T-helper 22 cell (primary cell): ENCODE results near the gene BET1.

Experiments used
- DNase-seq: peaks from one replicate; pipeline ENCODE4 v3.0.0-alpha.2; 2020; ENCODE audit warnings: low read depth

BET1 gene

DNA sequence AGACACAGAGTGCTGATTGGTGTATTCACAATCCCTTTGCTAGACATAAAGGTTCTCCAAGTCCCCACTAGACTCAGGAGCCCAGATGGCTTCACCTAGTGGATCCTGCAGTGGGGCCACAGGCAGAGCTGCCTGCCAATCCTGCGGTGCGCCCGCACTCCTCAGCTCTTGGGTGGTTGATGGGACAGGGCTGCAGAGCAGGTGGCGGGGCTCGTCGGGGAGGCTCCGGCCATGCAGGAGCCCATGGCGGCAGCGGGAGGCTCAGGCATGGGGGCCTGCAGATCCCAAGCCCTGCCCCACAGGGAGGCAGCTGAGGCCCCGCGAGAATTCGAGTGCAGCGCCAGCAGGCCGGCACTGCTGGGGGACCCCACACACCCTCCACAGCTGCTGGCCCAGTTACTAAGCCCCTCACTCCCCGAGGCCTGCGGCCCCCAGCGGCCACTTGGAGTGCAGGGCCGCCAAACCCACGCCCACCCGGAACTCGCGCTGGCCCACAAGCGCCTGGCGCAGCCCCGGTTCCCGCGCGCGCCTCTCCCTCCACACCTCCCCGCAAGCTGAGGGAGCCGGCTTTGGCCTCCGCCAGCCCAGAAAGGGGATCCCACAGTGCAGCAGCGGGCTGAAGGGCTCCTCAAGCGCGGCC, 7.7 kb upstream of the BET1 start:
- DNase-seq: no peak

GRCh38 chr7:94008537-94008936, 4.4 kb upstream of the BET1 start:
- no peak for DNase-seq

DNA sequence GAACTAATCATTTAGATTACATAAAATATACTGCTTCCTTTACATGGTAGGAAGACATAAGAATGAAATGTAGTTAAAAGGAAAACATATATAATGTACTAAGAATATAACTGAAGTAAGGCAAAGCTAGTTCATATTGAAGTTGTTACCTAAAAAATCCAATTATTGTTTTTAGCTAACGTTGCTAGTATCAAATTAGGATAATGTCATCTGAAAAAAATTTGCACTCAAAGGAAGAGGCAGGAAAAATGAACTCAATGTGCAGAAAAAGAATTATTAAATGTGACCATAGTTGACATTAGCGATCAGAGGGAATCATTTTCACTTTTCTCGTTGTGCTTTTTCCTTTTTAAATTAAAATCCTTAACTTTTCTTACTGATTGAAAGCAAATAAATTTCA, 1.6 kb upstream of the BET1 start:
- DNase-seq: no peak

DNA sequence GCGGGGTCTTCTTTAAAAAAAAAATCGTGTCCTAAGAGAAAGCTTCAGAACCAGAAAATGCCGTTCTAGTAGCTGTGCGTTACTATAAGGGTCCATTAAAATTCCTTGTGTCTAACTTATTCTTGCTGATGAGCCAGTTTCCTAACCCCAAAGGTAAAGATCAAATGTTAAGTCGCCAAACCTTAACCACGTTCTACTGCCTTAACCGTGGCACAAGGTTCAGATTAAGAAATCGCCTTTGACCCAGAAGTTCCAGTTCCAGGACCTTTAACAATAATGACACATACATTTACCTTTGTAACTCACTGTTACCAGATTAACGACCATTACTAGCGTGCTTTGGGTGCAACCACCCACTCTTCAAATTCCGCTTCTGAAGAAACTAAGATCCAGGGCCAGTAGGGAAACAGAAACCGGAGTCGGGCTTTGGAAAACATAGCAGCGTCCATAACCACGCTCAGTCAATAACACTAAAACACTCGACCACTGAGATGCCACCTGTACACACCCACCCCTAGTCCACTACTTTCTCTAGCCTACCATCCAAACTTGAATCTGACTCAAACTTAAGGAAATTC, 620 bp downstream of the BET1 start:
- DNase-seq: no peak

- DNase-seq: no peak
Measured at GRCh38 chr7:94001396-94001795, 2.8 kb downstream of the BET1 start.

DNA sequence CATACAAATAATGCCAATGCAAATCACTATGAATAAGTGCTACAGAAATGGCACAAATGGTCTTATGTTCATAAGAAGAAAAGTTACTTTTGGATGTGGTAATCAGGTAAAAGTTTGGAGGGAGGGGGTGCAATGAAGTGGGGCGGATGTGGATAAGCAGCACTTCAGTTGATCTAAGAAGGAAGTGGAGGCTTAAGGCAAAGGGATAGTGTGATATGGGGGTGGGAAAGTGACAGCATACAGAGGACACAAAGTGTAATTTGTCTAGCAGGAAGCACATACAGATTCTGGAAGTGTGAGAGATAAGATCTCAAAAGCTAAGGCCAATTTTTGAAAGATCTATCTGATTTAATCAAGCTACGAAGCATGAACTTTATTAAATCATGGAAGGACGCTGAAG, 6.3 kb downstream of the BET1 start:
- no peak for DNase-seq

DNA sequence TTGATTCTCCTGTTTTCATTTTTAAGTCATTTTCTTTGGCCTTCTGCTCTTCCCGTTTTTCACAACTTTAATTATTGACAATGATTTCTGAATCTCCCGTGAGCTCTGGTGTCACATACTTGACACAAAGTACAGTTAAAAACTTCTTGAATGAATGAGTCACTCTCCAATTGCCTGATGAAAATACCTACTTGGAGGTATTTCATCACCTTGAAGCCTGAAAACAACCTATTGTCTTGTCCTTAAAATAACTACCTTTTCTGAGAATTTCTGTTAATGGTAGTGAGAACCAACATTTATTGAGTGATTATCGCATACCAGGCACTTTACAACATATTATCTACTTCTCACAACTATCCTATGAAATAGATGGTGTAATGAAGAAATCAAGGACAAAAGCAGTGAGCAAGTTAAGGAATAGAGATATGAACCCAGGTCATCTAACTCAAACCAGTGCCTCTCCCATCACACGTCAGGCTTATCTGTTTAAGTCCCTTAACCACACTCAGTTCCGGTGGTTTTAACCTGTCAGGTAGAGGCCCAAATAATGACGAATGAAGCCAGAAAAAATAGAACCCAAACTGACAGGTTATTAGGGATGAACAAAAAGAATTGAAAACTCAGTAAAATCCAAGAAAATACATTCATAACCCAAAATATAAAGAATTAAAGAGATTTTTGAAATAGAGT, 11.6 kb downstream of the BET1 start:
- no peak for DNase-seq

- no peak for DNase-seq
Measured at GRCh38 chr7:93987297-93987696, 16.9 kb downstream of the BET1 start.

DNA sequence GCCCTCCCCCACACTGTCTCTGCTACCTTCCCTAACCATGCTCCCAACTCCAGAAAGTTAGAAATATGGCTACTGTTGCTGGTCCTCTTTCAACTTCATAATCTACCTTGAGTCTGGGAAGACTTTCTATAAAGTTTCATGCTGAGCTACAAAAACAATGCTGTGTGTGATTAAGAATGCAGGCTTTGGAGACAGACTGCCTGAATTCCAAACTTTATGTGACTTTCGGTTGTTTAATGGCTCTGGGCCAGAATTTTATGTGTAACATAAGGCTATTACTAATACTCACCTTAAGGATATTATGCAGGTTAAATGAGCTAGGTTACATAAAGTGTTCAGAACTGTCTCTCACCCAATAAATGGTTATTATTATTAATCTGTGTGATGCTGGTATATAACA, 19.1 kb downstream of the BET1 start:
- no peak for DNase-seq

DNA sequence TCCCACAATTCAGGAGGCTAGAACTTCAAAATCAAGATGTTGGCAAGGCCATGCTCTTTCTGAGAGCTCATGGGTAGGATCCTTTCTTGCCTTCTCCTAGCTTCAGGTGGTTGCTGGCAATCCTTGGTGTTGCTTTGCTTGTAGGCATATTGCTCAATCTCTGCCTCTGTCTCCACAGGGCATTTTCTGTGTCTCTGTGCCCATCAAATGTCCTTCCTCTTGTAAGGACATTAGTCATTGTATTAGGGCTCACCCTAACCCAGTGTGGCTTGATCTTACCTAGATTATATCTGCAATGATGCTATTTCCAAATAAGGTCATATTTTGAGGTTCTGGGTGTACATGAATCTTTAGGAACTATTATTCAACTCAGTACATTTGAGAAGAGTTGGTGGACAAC, 20.1 kb downstream of the BET1 start:
- no peak for DNase-seq

DNA sequence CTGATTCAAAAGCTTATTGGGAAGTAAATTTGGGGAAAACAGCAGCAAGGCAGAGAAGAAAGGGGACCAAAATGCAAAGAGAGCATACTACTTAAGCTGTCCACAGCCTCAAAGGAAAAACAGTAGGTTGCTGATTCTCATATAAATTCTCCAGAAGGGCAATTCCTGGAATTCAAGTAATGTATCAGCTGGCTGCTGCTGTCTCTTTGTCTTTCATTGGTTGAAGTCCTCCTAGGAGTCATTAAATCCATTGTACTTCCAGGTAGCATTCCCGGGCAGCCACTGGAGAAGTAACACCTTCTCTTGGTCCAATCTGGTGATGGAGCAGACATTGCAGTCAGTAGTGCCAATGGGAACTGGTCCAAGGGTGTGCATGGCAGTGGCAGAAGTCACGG, 22.7 kb downstream of the BET1 start:
- no peak for DNase-seq

DNA sequence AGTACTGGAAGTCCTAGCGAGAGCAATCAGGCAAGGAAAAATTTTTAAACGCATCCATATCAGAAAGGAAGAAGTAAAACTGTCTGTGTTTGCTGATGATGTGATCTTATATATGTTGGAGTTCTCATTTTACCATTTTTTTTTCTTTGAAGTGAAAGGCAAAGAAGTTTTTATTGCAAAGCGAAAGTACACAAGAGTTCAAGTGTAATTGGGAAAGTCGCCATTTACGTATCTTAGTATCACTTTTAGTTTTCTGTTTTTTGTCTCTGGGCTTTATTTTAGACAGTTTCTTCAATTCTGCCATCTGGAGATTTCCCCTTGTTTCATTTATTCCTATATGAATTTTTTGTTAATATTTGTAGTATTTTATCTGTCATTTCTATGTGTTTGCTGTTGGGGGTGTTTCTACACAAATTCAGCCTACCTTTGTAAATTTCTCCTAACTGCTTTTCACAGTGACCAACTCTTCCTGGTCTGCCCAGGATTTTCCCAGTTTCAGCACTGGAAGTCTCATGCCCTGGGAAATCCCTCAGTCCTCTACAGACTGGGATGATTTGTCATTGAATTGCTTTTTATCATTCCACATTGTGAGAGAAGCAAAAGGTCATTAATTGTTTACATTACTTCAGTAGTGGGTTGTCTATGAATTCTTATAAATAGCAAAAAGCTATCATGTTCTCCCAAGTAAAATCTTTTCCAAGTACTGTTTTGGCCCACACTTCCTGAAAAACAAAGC, 23.2 kb downstream of the BET1 start:
- DNase-seq: no peak

- no peak for DNase-seq
Measured at GRCh38 chr7:93977211-93977950, 26.8 kb downstream of the BET1 start.

GRCh38 chr7:93973134-93973533, 31.0 kb downstream of the BET1 start:
- no peak for DNase-seq

DNA sequence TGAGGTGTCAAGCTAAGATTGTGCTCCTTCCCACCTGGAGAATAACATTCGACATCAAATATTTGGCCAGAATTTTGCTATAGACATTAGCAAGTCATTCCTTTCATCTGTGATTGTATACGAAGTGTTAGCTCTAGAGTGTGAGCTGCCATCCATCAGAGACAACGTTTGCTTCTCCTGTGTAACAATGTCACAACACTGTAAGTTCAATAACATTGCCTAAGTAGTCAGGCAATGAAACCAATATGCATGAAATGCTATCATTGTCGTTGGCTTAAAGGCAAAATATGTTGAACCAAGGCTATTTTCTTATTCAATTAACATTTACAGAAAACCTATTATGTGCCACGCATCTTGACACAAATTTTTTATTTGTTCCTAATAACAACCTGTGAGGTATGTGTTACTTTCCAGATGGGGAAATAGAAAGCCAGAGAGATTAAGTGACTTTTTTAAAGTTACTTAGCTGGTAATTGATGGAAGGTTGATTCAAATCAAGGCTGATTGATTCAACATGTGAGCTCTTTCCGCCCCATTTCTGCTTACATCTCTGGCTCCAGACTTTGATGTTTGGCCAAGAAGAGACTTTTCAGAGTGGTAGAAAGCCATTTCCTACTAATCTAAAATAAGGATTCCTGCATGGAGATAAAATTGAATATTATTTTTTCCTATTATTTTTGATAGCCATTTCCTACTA, 32.0 kb downstream of the BET1 start:
- no peak for DNase-seq

- DNase-seq: no peak
Measured at GRCh38 chr7:93968911-93969620, 35.1 kb downstream of the BET1 start.

- DNase-seq: no peak
Measured at GRCh38 chr7:93964813-93965212, 39.3 kb downstream of the BET1 start.

- DNase-seq: no peak
Measured at GRCh38 chr7:93964262-93964661, 39.9 kb downstream of the BET1 start.

DNA sequence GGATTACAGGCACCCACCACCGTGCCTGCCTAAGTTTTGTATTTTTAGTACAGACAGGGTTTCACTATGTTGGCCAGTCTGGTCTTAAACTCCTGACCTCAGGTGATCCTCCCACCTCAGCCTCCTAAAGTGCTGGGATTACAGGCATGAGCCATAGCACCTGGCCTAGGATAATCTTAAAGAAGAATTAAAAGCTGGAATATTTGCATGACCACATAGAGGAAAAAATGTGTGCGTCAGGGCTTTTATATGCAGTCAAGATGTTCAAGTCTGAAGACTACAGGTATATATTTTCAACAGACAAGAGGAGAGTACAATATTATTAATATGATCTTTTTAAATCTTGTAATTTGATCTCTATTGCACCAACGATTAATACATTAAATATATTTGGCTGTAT, 43.2 kb downstream of the BET1 start:
- DNase-seq: no peak

DNA sequence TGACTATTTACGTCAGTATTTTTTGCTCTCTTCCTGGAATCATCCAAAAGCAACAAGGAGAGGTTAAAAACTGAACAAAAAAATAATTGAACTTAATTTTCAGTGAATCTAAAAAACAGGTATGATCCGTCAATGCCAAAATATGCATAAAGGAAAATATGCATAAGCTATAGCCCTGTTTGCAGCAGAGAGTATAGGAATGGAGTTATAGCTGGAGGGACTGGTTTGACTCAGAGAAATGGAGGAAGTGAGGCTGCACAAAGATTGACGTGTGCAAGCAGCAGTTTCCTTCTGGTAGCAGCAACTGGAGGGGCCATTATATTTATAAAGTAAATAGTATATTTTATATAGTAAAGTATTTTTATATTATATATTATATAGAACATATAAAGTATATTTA, 45.5 kb downstream of the BET1 start:
- DNase-seq: no peak

GRCh38 chr7:93958216-93958615, 45.9 kb downstream of the BET1 start:
- DNase-seq: no peak
